ENCODE results near the gene ZNF226. TPM values are rescaled to one million over a fixed set of nuclear protein-coding genes. Genes with fewer than 3 reads are reported as not detected.

The ZNF226 gene
- total and polyA plus RNA-seq, 9 of the 15 experiments (the other 6 are each of a cell fraction or from before 2014, with no cell fraction given): 6.2 to 19.4 (median 9.3) TPM

- TF ChIP-seq, protein P1, sequence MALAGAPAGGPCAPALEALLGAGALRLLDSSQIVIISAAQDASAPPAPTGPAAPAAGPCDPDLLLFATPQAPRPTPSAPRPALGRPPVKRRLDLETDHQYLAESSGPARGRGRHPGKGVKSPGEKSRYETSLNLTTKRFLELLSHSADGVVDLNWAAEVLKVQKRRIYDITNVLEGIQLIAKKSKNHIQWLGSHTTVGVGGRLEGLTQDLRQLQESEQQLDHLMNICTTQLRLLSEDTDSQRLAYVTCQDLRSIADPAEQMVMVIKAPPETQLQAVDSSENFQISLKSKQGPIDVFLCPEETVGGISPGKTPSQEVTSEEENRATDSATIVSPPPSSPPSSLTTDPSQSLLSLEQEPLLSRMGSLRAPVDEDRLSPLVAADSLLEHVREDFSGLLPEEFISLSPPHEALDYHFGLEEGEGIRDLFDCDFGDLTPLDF (CRISPR knock-in tag; IDR thresholded peaks at IDR 0.05): no peak
- no peak for TF ChIP-seq ZC3H4 (CRISPR knock-in tag; IDR thresholded peaks at IDR 0.05; ENCODE audit: borderline replicate concordance)
- no peak for TF ChIP-seq ZNF347 (CRISPR knock-in tag; IDR thresholded peaks at IDR 0.05; ENCODE audit: low read depth)
- TF ChIP-seq HDAC3 (IDR thresholded peaks at IDR 0.05; ENCODE audit: borderline replicate concordance, partially characterized antibody): no peak
- TF ChIP-seq SNIP1 (IDR thresholded peaks at IDR 0.05; ENCODE audit: low read depth): no peak
- TF ChIP-seq, protein P2, sequence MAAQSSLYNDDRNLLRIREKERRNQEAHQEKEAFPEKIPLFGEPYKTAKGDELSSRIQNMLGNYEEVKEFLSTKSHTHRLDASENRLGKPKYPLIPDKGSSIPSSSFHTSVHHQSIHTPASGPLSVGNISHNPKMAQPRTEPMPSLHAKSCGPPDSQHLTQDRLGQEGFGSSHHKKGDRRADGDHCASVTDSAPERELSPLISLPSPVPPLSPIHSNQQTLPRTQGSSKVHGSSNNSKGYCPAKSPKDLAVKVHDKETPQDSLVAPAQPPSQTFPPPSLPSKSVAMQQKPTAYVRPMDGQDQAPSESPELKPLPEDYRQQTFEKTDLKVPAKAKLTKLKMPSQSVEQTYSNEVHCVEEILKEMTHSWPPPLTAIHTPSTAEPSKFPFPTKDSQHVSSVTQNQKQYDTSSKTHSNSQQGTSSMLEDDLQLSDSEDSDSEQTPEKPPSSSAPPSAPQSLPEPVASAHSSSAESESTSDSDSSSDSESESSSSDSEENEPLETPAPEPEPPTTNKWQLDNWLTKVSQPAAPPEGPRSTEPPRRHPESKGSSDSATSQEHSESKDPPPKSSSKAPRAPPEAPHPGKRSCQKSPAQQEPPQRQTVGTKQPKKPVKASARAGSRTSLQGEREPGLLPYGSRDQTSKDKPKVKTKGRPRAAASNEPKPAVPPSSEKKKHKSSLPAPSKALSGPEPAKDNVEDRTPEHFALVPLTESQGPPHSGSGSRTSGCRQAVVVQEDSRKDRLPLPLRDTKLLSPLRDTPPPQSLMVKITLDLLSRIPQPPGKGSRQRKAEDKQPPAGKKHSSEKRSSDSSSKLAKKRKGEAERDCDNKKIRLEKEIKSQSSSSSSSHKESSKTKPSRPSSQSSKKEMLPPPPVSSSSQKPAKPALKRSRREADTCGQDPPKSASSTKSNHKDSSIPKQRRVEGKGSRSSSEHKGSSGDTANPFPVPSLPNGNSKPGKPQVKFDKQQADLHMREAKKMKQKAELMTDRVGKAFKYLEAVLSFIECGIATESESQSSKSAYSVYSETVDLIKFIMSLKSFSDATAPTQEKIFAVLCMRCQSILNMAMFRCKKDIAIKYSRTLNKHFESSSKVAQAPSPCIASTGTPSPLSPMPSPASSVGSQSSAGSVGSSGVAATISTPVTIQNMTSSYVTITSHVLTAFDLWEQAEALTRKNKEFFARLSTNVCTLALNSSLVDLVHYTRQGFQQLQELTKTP (IDR thresholded peaks at IDR 0.05; ENCODE audit: low read depth in 1 of 2, partially characterized antibody in 2 of 2): peak; percentile 21 to 94
- TF ChIP-seq ZNF436 (CRISPR knock-in tag; IDR thresholded peaks at IDR 0.05): no peak
- no peak for TF ChIP-seq FIP1L1 (IDR thresholded peaks at IDR 0.05; ENCODE audit: low read depth, low read length, poor library complexity, severe bottlenecking)
- TF ChIP-seq PTTG1 (tag; IDR thresholded peaks at IDR 0.05; ENCODE audit: low read depth): no peak
- no peak for TF ChIP-seq BRF1 (IDR thresholded peaks at IDR 0.05; ENCODE audit: borderline replicate concordance, extremely low read depth, insufficient read length)
- TF ChIP-seq NUFIP1 (IDR thresholded peaks at IDR 0.05; ENCODE audit: partially characterized antibody): no peak
- TF ChIP-seq, protein P3, sequence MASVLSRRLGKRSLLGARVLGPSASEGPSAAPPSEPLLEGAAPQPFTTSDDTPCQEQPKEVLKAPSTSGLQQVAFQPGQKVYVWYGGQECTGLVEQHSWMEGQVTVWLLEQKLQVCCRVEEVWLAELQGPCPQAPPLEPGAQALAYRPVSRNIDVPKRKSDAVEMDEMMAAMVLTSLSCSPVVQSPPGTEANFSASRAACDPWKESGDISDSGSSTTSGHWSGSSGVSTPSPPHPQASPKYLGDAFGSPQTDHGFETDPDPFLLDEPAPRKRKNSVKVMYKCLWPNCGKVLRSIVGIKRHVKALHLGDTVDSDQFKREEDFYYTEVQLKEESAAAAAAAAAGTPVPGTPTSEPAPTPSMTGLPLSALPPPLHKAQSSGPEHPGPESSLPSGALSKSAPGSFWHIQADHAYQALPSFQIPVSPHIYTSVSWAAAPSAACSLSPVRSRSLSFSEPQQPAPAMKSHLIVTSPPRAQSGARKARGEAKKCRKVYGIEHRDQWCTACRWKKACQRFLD (CRISPR knock-in tag; IDR thresholded peaks at IDR 0.05): peak; percentile 55; the same call in 1 of the 2 replicates
- no peak for TF ChIP-seq ZNF316 (IDR thresholded peaks at IDR 0.05)
- TF ChIP-seq E2F8 (IDR thresholded peaks at IDR 0.05; ENCODE audit: low read depth, partially characterized antibody): peak; percentile 82
- no peak for TF ChIP-seq SAFB (IDR thresholded peaks at IDR 0.05; ENCODE audit: borderline replicate concordance, low read depth, low read length)
- TF ChIP-seq HNRNPUL1 (IDR thresholded peaks at IDR 0.05; ENCODE audit: low read length): no peak
- no peak for TF ChIP-seq ZNF253 (CRISPR knock-in tag; conservative IDR thresholded peaks at IDR 0.05)
- TF ChIP-seq SMARCA5 (IDR thresholded peaks at IDR 0.05): no peak
- no peak for TF ChIP-seq NRF1 (conservative IDR thresholded peaks at IDR 0.05 in 1 of 2, IDR thresholded peaks at IDR 0.05 in 1 of 2)
These were observed 42.4 kb downstream of the ZNF226 start (continued) for GRCh38 chr19:44207126-44207803.
